Loucy (cell line): ENCODE measurements around the gene NPAT.

Experiments used
- EZH2phosphoT487 ChIP-seq: fragments of 200-600 bp; IDR thresholded peaks from 2 replicates; pipeline ENCODE4 v1.6.1; 2018; ENCODE audit warnings: antibody characterized with exemption, mild to moderate bottlenecking, moderate library complexity, borderline replicate concordance
- TF ChIP-seq, protein P1 (sequence below): fragments of 200-600 bp; sonication (generic); conservative IDR thresholded peaks from 2 replicates; pipeline ENCODE4 v1.5.1; 2014; ENCODE audit warnings: mild to moderate bottlenecking, antibody characterized with exemption, low read length

DNA sequence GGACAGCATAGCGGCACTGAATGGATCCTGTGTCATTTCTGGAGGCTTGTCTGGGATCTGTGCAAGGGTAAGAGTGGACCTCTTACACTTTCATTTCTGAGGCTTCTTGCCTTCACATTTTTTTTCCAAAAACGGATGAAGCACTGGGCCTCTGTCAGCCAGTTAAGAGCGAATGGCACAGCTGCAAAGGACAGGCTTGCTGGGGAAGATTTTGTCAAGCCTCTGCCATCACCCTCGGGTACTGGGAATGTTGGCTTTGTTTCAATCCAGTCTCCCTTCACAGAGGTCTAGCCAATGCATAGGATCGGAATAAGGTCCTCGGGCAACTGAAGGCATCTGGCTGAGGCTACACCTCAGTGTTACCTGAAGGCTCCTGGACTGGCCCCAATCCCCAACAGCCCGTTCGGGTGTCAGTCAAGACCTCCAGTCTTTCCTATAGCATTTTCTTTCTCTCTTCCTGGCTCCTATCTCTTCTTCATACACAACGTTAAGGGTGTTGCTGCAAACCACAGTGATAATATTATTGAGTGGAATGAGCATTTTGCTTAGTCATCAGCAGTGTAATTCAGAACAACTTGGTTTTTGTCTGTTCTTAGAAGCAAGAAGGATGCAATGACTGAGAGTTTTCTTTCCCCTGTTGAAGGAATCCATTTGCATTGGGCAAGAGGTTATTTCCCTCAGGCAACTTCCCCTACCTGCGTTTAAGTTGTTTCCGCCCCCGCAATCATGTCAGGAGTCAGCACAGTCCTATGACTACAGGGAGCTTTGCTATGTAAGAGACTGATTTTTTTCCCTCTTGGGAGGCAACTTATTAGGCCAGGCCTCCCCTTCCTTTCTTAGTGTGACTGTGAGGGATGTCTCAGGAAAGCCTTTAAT is 22.8 kb downstream of the NPAT start:
- TF ChIP-seq, protein P1, sequence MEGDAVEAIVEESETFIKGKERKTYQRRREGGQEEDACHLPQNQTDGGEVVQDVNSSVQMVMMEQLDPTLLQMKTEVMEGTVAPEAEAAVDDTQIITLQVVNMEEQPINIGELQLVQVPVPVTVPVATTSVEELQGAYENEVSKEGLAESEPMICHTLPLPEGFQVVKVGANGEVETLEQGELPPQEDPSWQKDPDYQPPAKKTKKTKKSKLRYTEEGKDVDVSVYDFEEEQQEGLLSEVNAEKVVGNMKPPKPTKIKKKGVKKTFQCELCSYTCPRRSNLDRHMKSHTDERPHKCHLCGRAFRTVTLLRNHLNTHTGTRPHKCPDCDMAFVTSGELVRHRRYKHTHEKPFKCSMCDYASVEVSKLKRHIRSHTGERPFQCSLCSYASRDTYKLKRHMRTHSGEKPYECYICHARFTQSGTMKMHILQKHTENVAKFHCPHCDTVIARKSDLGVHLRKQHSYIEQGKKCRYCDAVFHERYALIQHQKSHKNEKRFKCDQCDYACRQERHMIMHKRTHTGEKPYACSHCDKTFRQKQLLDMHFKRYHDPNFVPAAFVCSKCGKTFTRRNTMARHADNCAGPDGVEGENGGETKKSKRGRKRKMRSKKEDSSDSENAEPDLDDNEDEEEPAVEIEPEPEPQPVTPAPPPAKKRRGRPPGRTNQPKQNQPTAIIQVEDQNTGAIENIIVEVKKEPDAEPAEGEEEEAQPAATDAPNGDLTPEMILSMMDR: no peak
- TF ChIP-seq EZH2phosphoT487: no peak
